Endothelial cell of umbilical vein (primary cell): ENCODE data around the gene RFX1. TPM values are rescaled to one million over a fixed set of nuclear protein-coding genes. Genes with fewer than 3 reads are reported as not detected.

ENCODE experiments used
- BruUV-seq: library from RNA; stranded (reverse); fragments of 400-500 nt; replicated peaks from 2 replicates; lab custom pipeline; 2021; lab: Mats Ljungman, UMichigan
- CTCF ChIA-PET: fragments of 300-600, 350-600 bp; sonication (Branson Sonifier 250); formaldehyde crosslinking; loops from one replicate; lab custom pipeline; 2021; ENCODE audit warnings: antibody characterized with exemption, inconsistent platforms; lab: Charles Lee
- POLR2A ChIA-PET: fragments of 300-600, 350-600 bp; sonication (Branson Sonifier 250); formaldehyde crosslinking; loops from one replicate; lab custom pipeline; 2021; ENCODE audit warnings: antibody characterized with exemption, inconsistent platforms; lab: Charles Lee
- DNase-seq: peaks from one replicate; pipeline ENCODE4 v3.0.0-alpha.2; 2011; ENCODE audit warnings: low read depth, low spot score
- FAIRE-seq: peaks from 2 replicates; lab custom pipeline; 2011; peaks lifted over from hg19 to GRCh38; lab: Jason Lieb, UNC
- H2AFZ ChIP-seq: 2 replicates; pipeline ENCODE4 v1.6.0; 2012; ENCODE audit warnings: low read depth, low read length, control low read depth, inconsistent platforms
- H3K27ac ChIP-seq: 2 replicates; pipeline ENCODE4 v1.5.1; 2011; ENCODE audit warnings: low read depth, mild to moderate bottlenecking, control low read depth, low read length, moderate library complexity; ENCODE audit not compliant: insufficient read depth
- H3K27me3 ChIP-seq, 2 experiments: 2 replicates each; pipeline versions ENCODE4 v1.6.0 to v1.6.1; 2011; ENCODE audit warnings: low read length in 2 of 2, mixed read lengths in 1 of 2; ENCODE audit not compliant: control insufficient read depth in 2 of 2, insufficient read depth in 2 of 2
- H3K36me3 ChIP-seq, 2 experiments: 2 replicates in 1 of 2; 3 replicates in 1 of 2; pipeline ENCODE4 v1.5.1; 2011; ENCODE audit warnings: low read length in 2 of 2, mild to moderate bottlenecking in 1 of 2, moderate library complexity in 1 of 2; ENCODE audit not compliant: control insufficient read depth in 2 of 2, insufficient read depth in 2 of 2; ENCODE audit errors: extremely low read depth in 1 of 2
- H3K4me1 ChIP-seq: 3 replicates; pipeline ENCODE4 v1.5.1; 2011; ENCODE audit warnings: mild to moderate bottlenecking, low read length; ENCODE audit not compliant: control insufficient read depth, insufficient read depth; ENCODE audit errors: extremely low read depth
- H3K4me2 ChIP-seq: 2 replicates; pipeline ENCODE4 v1.6.1; 2011; ENCODE audit warnings: low read length, control low read depth, mixed read lengths; ENCODE audit not compliant: insufficient read depth
- H3K4me3 ChIP-seq, 3 experiments: fragments of 200-600 bp in 1 of 3; sonication (generic), shearing (Covaris generic) in 1 of 3; replicated peaks in 1 of 3; 2 replicates each; pipeline ENCODE4 v1.5.1; 2011 to 2016; ENCODE audit warnings: control low read depth in 3 of 3, low read length in 3 of 3, mild to moderate bottlenecking in 2 of 3, inconsistent platforms in 1 of 3, low read depth in 1 of 3, moderate library complexity in 1 of 3; ENCODE audit not compliant: insufficient read depth in 1 of 3
- H3K79me2 ChIP-seq: 2 replicates; pipeline ENCODE4 v1.6.0; 2012; ENCODE audit warnings: low read length, inconsistent platforms; ENCODE audit not compliant: control insufficient read depth, insufficient read depth
- H3K9ac ChIP-seq: replicated peaks from 2 replicates; pipeline ENCODE3; 2011; ENCODE audit warnings: low read length, control low read depth; ENCODE audit not compliant: insufficient read depth; ENCODE audit errors: extremely low read depth
- H3K9me1 ChIP-seq: replicated peaks from 3 replicates; pipeline ENCODE4 v1.6.0; 2011; ENCODE audit warnings: mild to moderate bottlenecking, low read length; ENCODE audit not compliant: control insufficient read depth, insufficient read depth; ENCODE audit errors: extremely low read depth
- H3K9me3 ChIP-seq: replicated peaks from 2 replicates; pipeline ENCODE4 v1.5.1; 2012; ENCODE audit warnings: low read length, inconsistent platforms; ENCODE audit not compliant: control insufficient read depth, insufficient read depth
- H4K20me1 ChIP-seq: replicated peaks from 2 replicates; pipeline ENCODE3; 2011; ENCODE audit warnings: mild to moderate bottlenecking, low read length; ENCODE audit not compliant: control insufficient read depth, insufficient read depth; ENCODE audit errors: extremely low read depth
- CTCF ChIP-seq, 2 donors: IDR thresholded peaks; 1 replicate in 1 of 2; 2 replicates in 1 of 2; pipeline ENCODE4 v1.5.1; 2011; ENCODE audit warnings: low read length in 2 of 2, mild to moderate bottlenecking in 2 of 2, moderate library complexity in 2 of 2, control low read depth in 1 of 2, inconsistent platforms in 1 of 2, low read depth in 1 of 2; ENCODE audit not compliant: insufficient read depth in 1 of 2; ENCODE audit errors: extremely low read depth in 1 of 2
- EZH2 ChIP-seq: IDR thresholded peaks from 2 replicates; pipeline ENCODE4 v1.6.1; 2012; ENCODE audit warnings: borderline replicate concordance, low read depth, mild to moderate bottlenecking, moderate library complexity, low read length, inconsistent platforms; ENCODE audit not compliant: severe bottlenecking
- FOS ChIP-seq: IDR thresholded peaks from 2 replicates; pipeline ENCODE4 v1.6.1; 2011; ENCODE audit warnings: mild to moderate bottlenecking, low read length, moderate library complexity, borderline replicate concordance; ENCODE audit not compliant: insufficient read depth
- GATA2 ChIP-seq: IDR thresholded peaks from 2 replicates; pipeline ENCODE4 v1.7.0; 2011; ENCODE audit warnings: low read depth, mild to moderate bottlenecking, moderate library complexity, mixed read lengths, low read length; ENCODE audit not compliant: insufficient read length, insufficient read depth
- JUN ChIP-seq: IDR thresholded peaks from 2 replicates; pipeline ENCODE4 v1.6.1; 2011; ENCODE audit warnings: borderline replicate concordance, low read depth; ENCODE audit not compliant: insufficient read length, insufficient read depth
- MAX ChIP-seq: IDR thresholded peaks from 2 replicates; pipeline ENCODE4 v1.6.1; 2011; ENCODE audit not compliant: insufficient read depth, insufficient read length
- MYC ChIP-seq: IDR thresholded peaks from one replicate; pipeline ENCODE4 v1.6.1; 2011; ENCODE audit warnings: mild to moderate bottlenecking, low read depth, low read length
- POLR2A ChIP-seq: IDR thresholded peaks from 2 replicates; pipeline ENCODE4 v1.6.1; 2012; ENCODE audit warnings: low read depth, mild to moderate bottlenecking, control low read depth, low read length
- POLR2AphosphoS5 ChIP-seq: IDR thresholded peaks from 2 replicates; pipeline ENCODE4 v1.6.1; 2012; ENCODE audit warnings: low read depth, mild to moderate bottlenecking, control low read depth, low read length, moderate library complexity; ENCODE audit not compliant: insufficient read depth
- dilution Hi-C: fragments of 300-500 bp; cut with MboI; formaldehyde crosslinking; loops from one replicate; pipeline ENCODE4 v1.15.0; 2019; ENCODE audit warnings: low sequenced_read_pairs; ENCODE audit not compliant: extremely low pct_ligation_motif_present
- intact Hi-C: fragments of 100-400 bp; cut with micrococcal nuclease; formaldehyde crosslinking; loops from one replicate; pipeline ENCODE4 v1.10.0; 2022
- polyA plus RNA-seq, 4 experiments: library from polyadenylated mRNA; depleted of rRNA in 3 of 4; stranded (reverse) in 3 of 4; unstranded in 1 of 4; fragments of >200 nt; gene quantifications; 2 replicates each; pipeline versions ENCODE4 v1.2.1 to v1.2.3, GENCODE V29; 2011 to 2012; ENCODE audit warnings: missing spikeins in 1 of 4
- total RNA-seq: library from RNA; stranded (reverse); gene quantifications from 2 replicates; pipeline ENCODE4 v1.2.3, GENCODE V29; 2021

Gene RFX1
- total and polyA plus RNA-seq, 2 donors (not counting 3 experiments of a cell fraction or from before 2014, with no cell fraction given), result 2.3 to 14.7 TPM

- DNase-seq, result no peak
- no peaks in the 10 kb centered on the region for H4K20me1 ChIP-seq
- dilution Hi-C loops, result no loop called here
- H3K9me1 ChIP-seq, result no peaks in the 10 kb centered on the region
- CTCF ChIA-PET, result no interaction called here
- H3K27me3 ChIP-seq, result no peaks in the 10 kb centered on the region
- no peaks in the 10 kb centered on the region for H3K4me1 ChIP-seq
- no peak overlapping the region for H2AFZ ChIP-seq
- no peak for TF ChIP-seq MAX
- no peak for TF ChIP-seq POLR2A
- TF ChIP-seq EZH2, result no peak
- no peak for TF ChIP-seq GATA2
- no peak for TF ChIP-seq POLR2AphosphoS5
- TF ChIP-seq CTCF (IDR thresholded peaks at IDR 0.05; ENCODE audit: extremely low read depth in 1 of 2, insufficient read depth in 1 of 2, low read depth in 1 of 2, low read length in 2 of 2), result no peak
- TF ChIP-seq FOS, result no peak
- TF ChIP-seq JUN, result no peak
- TF ChIP-seq MYC, result no peak
- peaks cover 0 to 27% of the 10 kb centered on the region in 2 experiments for H3K36me3 ChIP-seq
- H3K27ac ChIP-seq, result no peak overlapping the region
- POLR2A ChIA-PET, result no interaction called here
- H3K4me2 ChIP-seq, result no peak overlapping the region
- H3K79me2 ChIP-seq, result no peaks in the 10 kb centered on the region
- FAIRE-seq, result no peak
- no peaks in the 10 kb centered on the region for H3K9me3 ChIP-seq
- no peak overlapping the region for H3K9ac ChIP-seq
- no peak overlapping the region for H3K4me3 ChIP-seq
- intact Hi-C loops, result no loop called here
- no TSS peak for BruUV-seq
Observed at GRCh38 chr19:13965926-13966683, 40.0 kb downstream of the RFX1 start.
